Measurements from ENCODE around the gene MAN1C1. TPM values are rescaled to one million over a fixed set of nuclear protein-coding genes. Genes with fewer than 3 reads are reported as not detected.

The MAN1C1 gene
- total and polyA plus RNA-seq, 8 donors = 4.3 to 33.9 (median 6.1) TPM

DNA sequence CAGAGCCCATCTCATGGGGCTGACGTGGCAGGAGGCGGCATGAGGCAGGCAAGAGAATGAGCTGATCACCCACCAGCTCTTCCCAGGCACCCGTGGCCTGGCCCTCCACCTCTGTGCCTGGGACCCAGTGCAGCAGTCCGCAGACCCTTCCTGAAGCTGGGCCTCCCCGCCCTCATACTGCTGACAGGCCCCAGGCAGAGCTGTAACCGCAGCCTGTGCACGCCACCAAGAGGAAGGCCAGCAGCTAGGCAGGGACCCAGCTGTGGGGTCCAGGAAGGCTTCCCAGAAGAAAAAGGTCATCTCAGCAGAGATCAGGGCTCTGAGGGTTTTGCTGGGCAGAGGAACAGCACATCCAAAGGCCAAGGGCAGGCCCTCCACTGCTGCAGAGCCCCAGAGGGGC lies 193.3 kb downstream of the MAN1C1 start:
- intact Hi-C loops (cut with DNase I; ENCODE audit: low total_unique reads) = loop anchor here (5.0 kb wide), 1 partner anchor 198 kb away; no protein-coding TSS in a partner anchor
- Histone ChIP-seq H3K27ac (peak overlapping the region in 2 of 5 donors; percentile 19 to 36), H3K4me3 (no peak overlapping the region), H3K27me3 (no peaks in the 10 kb centered on the region), H3K4me1 (peaks cover 12 to 62% (median 48%) of the 10 kb centered on the region in 4 donors), H3K9me3 (no peaks in the 10 kb centered on the region), H3K36me3 (peaks cover 43 to 95% (median 84%) of the 10 kb centered on the region in 4 donors)
- TF ChIP-seq, protein P1, sequence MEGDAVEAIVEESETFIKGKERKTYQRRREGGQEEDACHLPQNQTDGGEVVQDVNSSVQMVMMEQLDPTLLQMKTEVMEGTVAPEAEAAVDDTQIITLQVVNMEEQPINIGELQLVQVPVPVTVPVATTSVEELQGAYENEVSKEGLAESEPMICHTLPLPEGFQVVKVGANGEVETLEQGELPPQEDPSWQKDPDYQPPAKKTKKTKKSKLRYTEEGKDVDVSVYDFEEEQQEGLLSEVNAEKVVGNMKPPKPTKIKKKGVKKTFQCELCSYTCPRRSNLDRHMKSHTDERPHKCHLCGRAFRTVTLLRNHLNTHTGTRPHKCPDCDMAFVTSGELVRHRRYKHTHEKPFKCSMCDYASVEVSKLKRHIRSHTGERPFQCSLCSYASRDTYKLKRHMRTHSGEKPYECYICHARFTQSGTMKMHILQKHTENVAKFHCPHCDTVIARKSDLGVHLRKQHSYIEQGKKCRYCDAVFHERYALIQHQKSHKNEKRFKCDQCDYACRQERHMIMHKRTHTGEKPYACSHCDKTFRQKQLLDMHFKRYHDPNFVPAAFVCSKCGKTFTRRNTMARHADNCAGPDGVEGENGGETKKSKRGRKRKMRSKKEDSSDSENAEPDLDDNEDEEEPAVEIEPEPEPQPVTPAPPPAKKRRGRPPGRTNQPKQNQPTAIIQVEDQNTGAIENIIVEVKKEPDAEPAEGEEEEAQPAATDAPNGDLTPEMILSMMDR (IDR thresholded peaks at IDR 0.05) = no peak
- TF ChIP-seq POLR2AphosphoS5 (IDR thresholded peaks at IDR 0.05) (no peak), POLR2A (IDR thresholded peaks at IDR 0.05) (no peak), EP300 (IDR thresholded peaks at IDR 0.05) (no peak)
- no peak for DNase-seq
- 84 to 94% (median 92%) methylated on average over 3 to 7 of the region's 7 CpGs for WGBS, 5 donors

DNA sequence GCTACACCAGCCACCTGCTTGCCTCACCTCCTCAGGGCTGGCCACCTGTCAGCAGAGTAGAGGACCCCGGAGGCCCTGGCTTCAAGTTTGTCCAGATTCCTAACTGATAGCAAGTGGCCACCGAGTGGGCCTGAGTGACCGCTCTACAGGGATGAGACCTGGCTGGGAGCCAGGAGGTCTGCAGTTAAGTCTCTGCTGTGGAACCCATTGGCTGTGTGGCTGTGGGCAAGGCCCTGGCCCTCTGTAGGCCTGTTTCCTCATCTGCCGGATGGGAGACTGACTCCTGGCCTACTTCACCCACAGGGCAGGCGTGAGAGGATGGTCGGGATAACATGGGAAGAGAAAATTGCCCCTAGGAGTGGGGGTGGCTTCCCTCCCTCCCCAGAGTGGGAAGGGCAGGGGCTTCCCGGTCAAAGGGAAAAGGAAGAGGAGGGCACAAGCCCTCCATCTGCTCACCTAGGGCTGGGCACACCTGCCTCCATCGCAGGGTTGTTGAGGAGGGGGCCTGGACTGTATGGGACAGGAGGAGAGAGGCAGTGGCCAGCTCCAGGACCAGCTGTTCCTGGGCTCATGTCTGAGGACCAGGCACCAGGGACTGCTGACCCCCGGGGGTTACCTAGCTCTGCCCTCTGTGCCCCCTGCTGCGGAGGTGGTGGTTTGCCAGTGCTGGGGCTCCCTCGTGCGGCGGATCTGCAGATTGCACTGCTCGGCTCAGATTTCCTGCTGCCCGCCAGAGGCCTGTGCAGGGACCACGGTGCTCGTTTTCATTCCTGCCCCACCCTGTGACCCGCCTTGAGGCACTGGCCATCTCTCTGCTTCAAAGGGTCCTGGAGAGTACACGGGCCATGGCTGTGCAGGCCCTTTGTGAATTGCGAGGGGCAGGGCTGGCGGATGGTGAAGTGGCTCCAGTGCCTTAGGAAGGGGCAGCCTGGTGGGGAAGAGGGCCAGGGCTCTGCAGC lies 194.0 kb downstream of the MAN1C1 start:
- Histone ChIP-seq H3K9me3 (no peaks in the 10 kb centered on the region), H3K27me3 (no peaks in the 10 kb centered on the region), H3K27ac (peak overlapping the region in 2 of 5 donors; percentile 19 to 36), H3K4me1 (peaks cover 9 to 56% (median 41%) of the 10 kb centered on the region in 4 donors), H3K36me3 (peaks cover 46 to 95% (median 84%) of the 10 kb centered on the region in 4 donors), H3K4me3 (no peak overlapping the region)
- WGBS, 5 donors = 32 to 45% (median 35%) methylated on average over 10 to 21 of the region's 21 CpGs
- intact Hi-C loops (cut with DNase I; ENCODE audit: low total_unique reads) = no loop called here
- peak; percentile 79 to 85 for DNase-seq
- TF ChIP-seq EP300 (IDR thresholded peaks at IDR 0.05) (no peak), POLR2A (IDR thresholded peaks at IDR 0.05) (no peak), POLR2AphosphoS5 (IDR thresholded peaks at IDR 0.05) (peak in 1 of 3 donors; percentile 34)
- TF ChIP-seq, protein P1 (IDR thresholded peaks at IDR 0.05) = peak in 5 of 7 experiments; percentile 86 to 96 (median 93)

DNA sequence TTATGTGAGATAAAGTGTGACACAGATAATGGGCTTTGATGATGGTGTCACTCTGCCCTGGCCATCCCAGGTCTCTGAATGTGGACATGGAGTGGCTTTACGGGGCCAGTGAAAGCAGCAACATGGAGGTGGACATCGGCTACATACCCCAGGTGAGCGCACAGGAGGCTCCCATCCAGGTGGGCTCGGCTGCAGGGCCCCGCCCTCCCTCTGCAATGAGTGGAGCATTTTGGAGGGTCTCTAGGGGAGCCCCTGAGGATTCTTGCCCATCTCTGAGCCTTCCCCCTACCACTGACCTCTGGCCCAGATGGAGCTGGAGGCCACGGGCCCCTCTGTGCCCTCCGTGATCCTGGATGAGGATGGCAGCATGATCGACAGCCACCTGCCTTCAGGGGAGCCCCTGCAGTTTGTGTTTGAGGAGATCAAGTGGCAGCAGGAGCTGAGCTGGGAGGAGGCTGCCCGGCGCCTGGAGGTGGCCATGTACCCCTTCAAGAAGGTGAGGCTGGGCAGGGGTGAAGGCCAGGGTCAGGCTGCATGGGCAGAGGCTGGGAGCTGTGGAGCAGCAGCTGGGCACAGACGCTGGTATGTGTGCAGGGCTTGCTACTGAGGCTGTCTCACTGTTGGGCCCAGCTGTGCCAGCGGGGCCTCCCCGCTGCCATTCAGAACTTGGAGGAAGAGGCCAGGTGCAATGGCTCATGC lies 194.9 kb downstream of the MAN1C1 start:
- intact Hi-C loops (cut with DNase I; ENCODE audit: low total_unique reads) = no loop called here
- Histone ChIP-seq H3K9me3 (no peaks in the 10 kb centered on the region), H3K36me3 (peaks cover 46 to 95% (median 87%) of the 10 kb centered on the region in 4 donors), H3K27me3 (no peaks in the 10 kb centered on the region), H3K4me1 (peaks cover 0 to 46% (median 32%) of the 10 kb centered on the region in 4 donors), H3K27ac (no peak overlapping the region), H3K4me3 (no peak overlapping the region)
- DNase-seq = no peak
- TF ChIP-seq POLR2A (IDR thresholded peaks at IDR 0.05) (no peak), EP300 (IDR thresholded peaks at IDR 0.05) (no peak), POLR2AphosphoS5 (IDR thresholded peaks at IDR 0.05) (no peak)
- TF ChIP-seq, protein P1 (IDR thresholded peaks at IDR 0.05) = no peak
- WGBS, 5 donors = 87 to 96% (median 93%) methylated on average over 6 to 13 of the region's 13 CpGs

DNA sequence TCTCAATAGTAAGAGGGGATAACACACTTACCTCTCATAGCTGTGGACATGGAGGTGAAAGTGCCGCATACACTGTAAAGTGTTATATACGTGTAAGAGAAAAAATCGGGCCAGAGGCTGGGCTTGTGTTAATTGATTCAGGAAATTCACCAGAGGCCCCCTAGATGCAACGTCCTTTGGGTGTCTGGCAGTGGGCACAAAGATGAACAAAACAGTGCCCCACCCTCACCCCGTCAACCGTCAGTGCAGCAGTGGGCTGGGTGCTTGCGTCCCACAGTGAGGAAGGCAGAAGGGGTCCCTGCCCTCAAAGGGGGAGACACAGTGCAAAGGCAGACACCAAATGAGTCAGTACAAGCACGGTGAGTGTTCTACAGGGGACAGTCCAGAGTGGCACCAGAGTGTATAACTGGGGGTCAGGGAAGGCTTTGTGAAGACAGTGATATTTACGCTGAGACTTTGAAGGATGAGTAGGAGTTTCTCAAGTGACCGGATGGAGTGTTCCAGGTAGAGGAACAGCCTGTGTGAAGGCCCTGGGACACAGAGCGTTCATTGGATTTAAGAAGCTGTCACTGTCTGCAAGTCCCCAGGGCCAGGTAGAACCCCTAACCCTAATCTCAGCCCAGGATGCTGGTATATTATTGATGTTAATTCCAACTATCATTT lies 196.6 kb downstream of the MAN1C1 start:
- WGBS, 5 donors = 81 to 85% (median 83%) methylated on average over 11 of the region's 11 CpGs
- Histone ChIP-seq H3K27ac (no peak overlapping the region), H3K4me3 (no peak overlapping the region), H3K36me3 (peaks cover 41 to 80% (median 76%) of the 10 kb centered on the region in 4 donors), H3K27me3 (no peaks in the 10 kb centered on the region), H3K4me1 (peaks cover 5 to 38% (median 26%) of the 10 kb centered on the region in 4 donors), H3K9me3 (no peaks in the 10 kb centered on the region)
- intact Hi-C loops (cut with DNase I; ENCODE audit: low total_unique reads) = no loop called here
- DNase-seq = no peak
- no peak for TF ChIP-seq POLR2A (IDR thresholded peaks at IDR 0.05)
- TF ChIP-seq EP300 (IDR thresholded peaks at IDR 0.05) = no peak
- TF ChIP-seq POLR2AphosphoS5 (IDR thresholded peaks at IDR 0.05) = no peak
- TF ChIP-seq, protein P1 (IDR thresholded peaks at IDR 0.05) = no peak
